K562 (cell line): Measurements from ENCODE around the gene C6orf15. TPM values are rescaled to one million over a fixed set of nuclear protein-coding genes. Genes with fewer than 3 reads are reported as not detected.

Source experiments
- ATAC-seq: fragments of 200-7000 bp; cut with Tn5 transposase; 3 replicates; pipeline ENCODE4 v1.9.1; 2020; ENCODE audit warnings: moderate library complexity
- BruUV-seq: library from RNA; stranded (reverse); fragments of 400-500 nt; replicated peaks from 2 replicates; lab custom pipeline; 2021; lab: Mats Ljungman, UMichigan
- CTCF ChIA-PET: fragments of 300-600 bp; formaldehyde crosslinking; extraction: SDS; loops from one replicate; lab custom pipeline; 2021; ENCODE audit warnings: low intra/inter-chr PET ratio; lab: Yijun Ruan, JAX
- POLR2A ChIA-PET: fragments of 300-600, 350-650 bp; sonication (Branson Sonifier 250); formaldehyde crosslinking; extraction: SDS; loops from one replicate; lab custom pipeline; 2021; ENCODE audit warnings: antibody characterized with exemption, inconsistent platforms; lab: Yijun Ruan, JAX
- DNase-seq, 4 experiments: peaks; one replicate each; pipeline versions ENCODE4 v3.0.0 to v3.0.0-alpha.2; 2011 to 2018; ENCODE audit warnings: low spot score in 3 of 4, mixed read lengths in 3 of 4; ENCODE audit errors: extremely low read depth in 1 of 4
- FAIRE-seq: peaks from 2 replicates; lab custom pipeline; 2011; peaks lifted over from hg19 to GRCh38; lab: Jason Lieb, UNC
- H2AFZ ChIP-seq: 2 replicates; pipeline ENCODE4 v1.6.0; 2011; ENCODE audit warnings: low read depth, low read length, control low read depth, inconsistent platforms
- H3K27ac ChIP-seq: fragments of 200-600 bp; 3 replicates; pipeline ENCODE4 v1.8.0; 2011; ENCODE audit warnings: low read depth, mild to moderate bottlenecking, control low read depth, inconsistent platforms, low read length, moderate library complexity, mixed read lengths; ENCODE audit errors: extremely low read depth
- H3K27me3 ChIP-seq, 2 experiments: fragments of 300-600 bp in 1 of 2; 2 replicates in 1 of 2; 3 replicates in 1 of 2; pipeline versions ENCODE4 v1.6.0 to v1.8.0; 2011; ENCODE audit warnings: inconsistent platforms in 2 of 2, low read length in 2 of 2, mild to moderate bottlenecking in 1 of 2, mixed read lengths in 1 of 2, moderate library complexity in 1 of 2; ENCODE audit not compliant: control insufficient read depth in 2 of 2, insufficient read depth in 2 of 2
- H3K36me3 ChIP-seq: fragments of 300-600 bp; 3 replicates; pipeline ENCODE4 v1.8.0; 2011; ENCODE audit warnings: mild to moderate bottlenecking, low read length, inconsistent platforms; ENCODE audit not compliant: control insufficient read depth, insufficient read depth
- H3K4me1 ChIP-seq, 2 experiments: fragments of 200-600 bp in 1 of 2; replicated peaks in 1 of 2; 2 replicates in 1 of 2; 3 replicates in 1 of 2; pipeline versions ENCODE4 v1.5.1 to v1.8.0; 2011; ENCODE audit warnings: inconsistent platforms in 2 of 2, low read length in 2 of 2, mild to moderate bottlenecking in 1 of 2, mixed read lengths in 1 of 2, moderate library complexity in 1 of 2; ENCODE audit not compliant: control insufficient read depth in 2 of 2, insufficient read depth in 2 of 2
- H3K4me2 ChIP-seq: 2 replicates; pipeline ENCODE4 v1.6.1; 2011; ENCODE audit warnings: low read length, control low read depth, inconsistent platforms, mixed read lengths; ENCODE audit not compliant: insufficient read depth
- H3K4me3 ChIP-seq: fragments of 200-600 bp; sonication (generic), shearing (Covaris generic); 2 replicates; pipeline ENCODE4 v1.5.1; 2016; ENCODE audit warnings: control low read depth, inconsistent platforms
- H3K79me2 ChIP-seq: fragments of 200-600 bp; 3 replicates; pipeline ENCODE4 v1.8.0; 2011; ENCODE audit warnings: low read length, inconsistent platforms; ENCODE audit not compliant: control insufficient read depth, insufficient read depth
- H3K9ac ChIP-seq, 2 experiments: 2 replicates each; pipeline versions ENCODE4 v1.6.0 to v1.6.1; 2011; ENCODE audit warnings: low read depth in 2 of 2, low read length in 2 of 2, control low read depth in 1 of 2, inconsistent platforms in 1 of 2, mild to moderate bottlenecking in 1 of 2, mixed read lengths in 1 of 2; ENCODE audit not compliant: insufficient read depth in 1 of 2
- H3K9me1 ChIP-seq: one replicate; pipeline ENCODE4 v1.6.0; 2011; ENCODE audit warnings: inconsistent platforms, mild to moderate bottlenecking, low read length, moderate library complexity; ENCODE audit not compliant: control insufficient read depth, insufficient read depth
- H3K9me3 ChIP-seq: replicated peaks from 2 replicates; pipeline ENCODE4 v1.5.1; 2011; ENCODE audit warnings: low read depth, low read length, inconsistent platforms; ENCODE audit not compliant: control insufficient read depth, insufficient read depth
- H4K20me1 ChIP-seq: replicated peaks from 2 replicates; pipeline ENCODE4 v1.6.1; 2011; ENCODE audit warnings: low read length, inconsistent platforms, mixed read lengths; ENCODE audit not compliant: control insufficient read depth, insufficient read depth
- CREB3 ChIP-seq: fragments of 450-650 bp; conservative IDR thresholded peaks from 2 replicates; pipeline ENCODE4 v1.6.1; 2016; ENCODE audit warnings: missing genetic modification characterization, low read depth, mild to moderate bottlenecking, missing compliant biosample characterization, moderate library complexity
- EGR1 ChIP-seq: fragments of 450-650 bp; conservative IDR thresholded peaks from 2 replicates; pipeline ENCODE4 v1.6.1; 2017; ENCODE audit warnings: mild to moderate bottlenecking
- GABPA ChIP-seq: fragments of 200-800 bp; sonication (Bioruptor generic); conservative IDR thresholded peaks from 2 replicates; pipeline ENCODE4 v1.6.1; 2016; ENCODE audit warnings: low read depth, missing genetic modification characterization, missing compliant biosample characterization
- MECOM ChIP-seq: fragments of 250-450 bp; sonication (Bioruptor Pico); IDR thresholded peaks from 2 replicates; pipeline ENCODE4 v1.8.0; 2022; ENCODE audit warnings: inconsistent platforms
- MNT ChIP-seq, 2 experiments: fragments of 450-650 bp; conservative IDR thresholded peaks; 2 replicates each; pipeline ENCODE4 v1.6.1; 2017; ENCODE audit warnings: mild to moderate bottlenecking in 2 of 2, moderate library complexity in 2 of 2
- MYC ChIP-seq, 2 experiments: fragments of 250-450 bp in 1 of 2; sonication (Bioruptor Pico) in 1 of 2; IDR thresholded peaks; 2 replicates each; pipeline versions ENCODE4 v1.5.1 to v1.6.1; 2012 to 2021; ENCODE audit warnings: low read depth in 2 of 2, borderline replicate concordance in 1 of 2, improper control_type of control experiment in 1 of 2, low read length in 1 of 2, mild to moderate bottlenecking in 1 of 2, moderate library complexity in 1 of 2
- NFIC ChIP-seq: fragments of 450-650 bp; IDR thresholded peaks from 2 replicates; pipeline ENCODE4 v1.6.1; 2017; ENCODE audit warnings: mild to moderate bottlenecking, inconsistent platforms
- PML ChIP-seq: IDR thresholded peaks from 2 replicates; pipeline ENCODE4 v1.6.1; 2012; ENCODE audit warnings: low read length, inconsistent platforms
- UBTF ChIP-seq, 2 experiments: IDR thresholded peaks; 2 replicates each; pipeline ENCODE4 v1.6.1; 2012; ENCODE audit warnings: improper control_type of control experiment in 2 of 2, low read depth in 2 of 2, low read length in 2 of 2, borderline replicate concordance in 1 of 2
- ZNF140 ChIP-seq: fragments of 250-450 bp; sonication (Bioruptor Pico); IDR thresholded peaks from 2 replicates; pipeline ENCODE4 v1.8.0; 2021; ENCODE audit warnings: moderate library complexity, mild to moderate bottlenecking, inconsistent platforms
- ZNF586 ChIP-seq: fragments of 450-650 bp; formaldehyde crosslinking; conservative IDR thresholded peaks from 2 replicates; pipeline ENCODE4 v1.4.0; 2020; ENCODE audit warnings: mild to moderate bottlenecking, moderate library complexity
- WGBS: fragments of 100-300 bp; shearing (Covaris generic); methylation state at CpG from one replicate; pipeline ENCODE4 v1.1.6; 2016; ENCODE audit warnings: low coverage, mixed read lengths; ENCODE audit not compliant: insufficient coverage; ENCODE audit errors: missing lambda C conversion rate; 5-methylcytosine and 5-hydroxymethylcytosine counted together
- in situ Hi-C: fragments of 300-500 bp; cut with MboI; formaldehyde crosslinking; loops from 4 replicates; pipeline ENCODE4 v1.15.0; 2018; ENCODE audit warnings: inconsistent platforms, mixed read lengths
- intact Hi-C: fragments of 100-400 bp; cut with micrococcal nuclease; formaldehyde crosslinking; loops from 2 replicates; pipeline ENCODE4 v1.14.2; 2022
- polyA plus RNA-seq, 8 experiments: library from polyadenylated mRNA; depleted of rRNA in 4 of 8; stranded (reverse) in 5 of 8; unstranded in 3 of 8; fragments of >200 nt; fragmentation: Nextera tagmentation in 2 of 8; fragmentation: Illumina TruSeq in 1 of 8; extraction: Ambion mirVana in 2 of 8; extraction: Trizol in 1 of 8; gene quantifications; 2 replicates each; pipeline versions ENCODE4 v1.2.1 to v1.2.3, GENCODE V29; 2011 to 2014; ENCODE audit warnings: inconsistent platforms in 1 of 8, missing spikeins in 1 of 8
- total RNA-seq, 7 experiments: library from RNA; depleted of rRNA in 6 of 7; stranded (reverse); fragments of >200 nt in 6 of 7; fragmentation: Illumina TruSeq in 2 of 7; extraction: Trizol in 2 of 7; gene quantifications; 2 replicates each; pipeline versions ENCODE4 v1.2.1 to v1.2.3, GENCODE V29; 2011 to 2021; ENCODE audit warnings: low replicate concordance in 1 of 7
- TF ChIP-seq, protein P1 (sequence below): sonication (generic); formaldehyde crosslinking; IDR thresholded peaks from 2 replicates; pipeline ENCODE4 v1.8.1; 2023; ENCODE audit warnings: mild to moderate bottlenecking, missing genetic modification reagents

Gene C6orf15
- total and polyA plus RNA-seq, 9 of the 15 experiments (the other 6 are each of a cell fraction or from before 2014, with no cell fraction given), result not detected

DNA sequence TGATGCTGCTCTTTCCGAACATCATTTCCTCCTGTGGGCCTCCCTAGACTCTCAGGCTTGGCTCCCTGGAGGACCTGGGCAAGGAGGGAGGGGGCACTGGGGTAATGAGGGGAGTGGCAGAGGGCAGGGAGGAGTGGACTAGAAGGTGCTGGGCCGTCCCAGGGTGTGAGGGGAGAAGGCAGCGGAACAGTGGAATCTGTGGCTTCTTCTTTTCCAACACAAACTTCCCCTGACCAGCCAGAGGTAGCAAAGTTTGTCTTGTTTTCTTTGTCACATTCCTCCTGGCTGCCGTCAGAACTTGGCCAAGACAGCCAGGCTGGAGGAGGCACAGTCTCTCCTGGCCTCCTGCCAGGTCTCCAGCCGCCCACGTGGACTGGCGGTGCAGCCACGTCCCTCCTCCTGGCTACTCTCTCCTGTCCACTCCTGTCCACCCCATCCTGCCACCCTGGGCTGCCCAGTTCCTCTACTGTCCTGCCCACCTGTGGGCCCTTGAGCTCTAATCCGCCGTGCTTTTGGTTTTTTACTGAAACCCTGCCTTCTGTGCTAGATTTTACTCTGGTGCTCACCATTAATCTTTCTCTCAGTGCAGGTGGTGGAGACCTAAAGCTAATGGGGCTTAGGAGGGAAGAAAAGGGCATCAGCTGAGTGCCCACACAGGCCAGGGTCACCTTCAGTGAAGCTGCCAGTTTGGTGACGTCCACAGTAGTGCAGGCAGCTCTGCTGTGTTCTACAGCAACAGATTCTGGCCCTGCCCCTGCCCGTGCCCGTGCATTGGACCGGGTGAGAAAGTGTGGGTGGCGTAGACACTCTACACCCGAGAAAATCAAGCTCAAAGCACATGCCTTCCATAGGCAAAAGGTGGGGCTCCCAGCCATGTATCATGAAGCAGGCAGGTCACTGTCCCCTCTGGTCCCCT, 10.7 kb upstream of the C6orf15 start:
- BruUV-seq, result no TSS peak
- DNase-seq, result peak; percentile 55 to 65 (median 58)
- H3K79me2 ChIP-seq, result no peaks in the 10 kb centered on the region
- H3K27me3 ChIP-seq, result peaks cover 40 to 86% of the 10 kb centered on the region in 2 experiments
- no peaks in the 10 kb centered on the region for H3K36me3 ChIP-seq
- POLR2A ChIA-PET, result interaction anchor here (0.6 to 1.9 kb wide), 4 partner anchors 10 to 330 kb away, joined by 3 to 5 read pairs (median 4); partner anchors contain the start of genes C6orf15, CCHCR1 and TCF19
- peaks cover 13% of the 10 kb centered on the region for H4K20me1 ChIP-seq
- H3K27ac ChIP-seq, result no peak overlapping the region
- H3K4me2 ChIP-seq, result no peak overlapping the region
- intact Hi-C loops, result no loop called here
- CTCF ChIA-PET, result no interaction called here
- no peak overlapping the region for H2AFZ ChIP-seq
- no peaks in the 10 kb centered on the region for H3K9me3 ChIP-seq
- ATAC-seq, result peak; percentile 70
- peak; percentile 67 for FAIRE-seq
- H3K4me1 ChIP-seq, result peaks cover 6 to 23% of the 10 kb centered on the region in 2 experiments; a peak in 4 of 5 replicates
- peak overlapping the region in 1 of 2 experiments; percentile 81; a peak in 2 of 4 replicates for H3K9ac ChIP-seq
- H3K4me3 ChIP-seq, result no peak overlapping the region
- 4% methylated on average over 16 of the region's 16 CpGs for WGBS
- in situ Hi-C loops, result no loop called here
- H3K9me1 ChIP-seq, result no peaks in the 10 kb centered on the region
- TF ChIP-seq EGR1, result peak; percentile 69
- TF ChIP-seq MNT (conservative IDR thresholded peaks at IDR 0.05), result 0 out of 4 replicates have a peak, but pooled peaks of 1 of the 2 experiments have one; percentile 19
- TF ChIP-seq, protein P1, sequence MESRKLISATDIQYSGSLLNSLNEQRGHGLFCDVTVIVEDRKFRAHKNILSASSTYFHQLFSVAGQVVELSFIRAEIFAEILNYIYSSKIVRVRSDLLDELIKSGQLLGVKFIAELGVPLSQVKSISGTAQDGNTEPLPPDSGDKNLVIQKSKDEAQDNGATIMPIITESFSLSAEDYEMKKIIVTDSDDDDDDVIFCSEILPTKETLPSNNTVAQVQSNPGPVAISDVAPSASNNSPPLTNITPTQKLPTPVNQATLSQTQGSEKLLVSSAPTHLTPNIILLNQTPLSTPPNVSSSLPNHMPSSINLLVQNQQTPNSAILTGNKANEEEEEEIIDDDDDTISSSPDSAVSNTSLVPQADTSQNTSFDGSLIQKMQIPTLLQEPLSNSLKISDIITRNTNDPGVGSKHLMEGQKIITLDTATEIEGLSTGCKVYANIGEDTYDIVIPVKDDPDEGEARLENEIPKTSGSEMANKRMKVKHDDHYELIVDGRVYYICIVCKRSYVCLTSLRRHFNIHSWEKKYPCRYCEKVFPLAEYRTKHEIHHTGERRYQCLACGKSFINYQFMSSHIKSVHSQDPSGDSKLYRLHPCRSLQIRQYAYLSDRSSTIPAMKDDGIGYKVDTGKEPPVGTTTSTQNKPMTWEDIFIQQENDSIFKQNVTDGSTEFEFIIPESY (CRISPR knock-in tag), result no peak
- no peak for TF ChIP-seq CREB3 (tag)
- no peak for TF ChIP-seq PML
- no peak for TF ChIP-seq MECOM (CRISPR knock-in tag)
- TF ChIP-seq ZNF586, result no peak
- no peak for TF ChIP-seq GABPA
- no peak for TF ChIP-seq ZNF140 (CRISPR knock-in tag)
- peak; percentile 51 for TF ChIP-seq MYC (IDR thresholded peaks at IDR 0.05; ENCODE audit: low read depth, low read length)
- TF ChIP-seq MYC (CRISPR knock-in tag; IDR thresholded peaks at IDR 0.05; ENCODE audit: borderline replicate concordance, low read depth), result no peak
- TF ChIP-seq UBTF (IDR thresholded peaks at IDR 0.05; ENCODE audit: borderline replicate concordance in 1 of 2, low read depth in 2 of 2, low read length in 2 of 2), result no peak
- TF ChIP-seq NFIC, result peak; percentile 97
